Upper lobe of left lung (tissue), 6 donors: ENCODE data around the gene WDR59. TPM values are rescaled to one million over a fixed set of nuclear protein-coding genes. Genes with fewer than 3 reads are reported as not detected.

ENCODE experiments used
- ATAC-seq, 2 donors: fragments of 200-7000 bp; cut with Tn5 transposase; one replicate each; pipeline ENCODE4 v1.9.1; 2022; ENCODE audit warnings: mild to moderate bottlenecking in 2 of 2, moderate library complexity in 2 of 2; ENCODE audit not compliant: low FRiP score in 2 of 2
- DNase-seq, 2 donors: peaks; one replicate each; pipeline ENCODE4 v3.0.0-alpha.2; 2019 to 2020
- H3K27ac ChIP-seq, 4 donors: fragments of 200-600 bp; sonication (generic); one replicate each; pipeline ENCODE4 v1.5.1; 2016 to 2019
- H3K27me3 ChIP-seq, 4 donors: fragments of 200-600 bp; sonication (generic); one replicate each; pipeline ENCODE4 v1.5.1; 2017 to 2019
- H3K36me3 ChIP-seq, 4 donors: fragments of 200-600 bp; sonication (generic); one replicate each; pipeline ENCODE4 v1.5.1; 2016 to 2019
- H3K4me1 ChIP-seq, 4 donors: fragments of 200-600 bp; sonication (generic); one replicate each; pipeline ENCODE4 v1.5.1; 2018 to 2019
- H3K4me3 ChIP-seq, 4 donors: fragments of 200-600 bp; sonication (generic); one replicate each; pipeline ENCODE4 v1.5.1; 2017 to 2019; ENCODE audit warnings: mild to moderate bottlenecking in 2 of 4, moderate library complexity in 1 of 4
- H3K9me3 ChIP-seq, 4 donors: fragments of 200-600 bp; sonication (generic); one replicate each; pipeline ENCODE4 v1.5.1; 2018 to 2019
- CTCF ChIP-seq, 6 experiments: fragments of 450-650 bp in 4 of 6; fragments of 200-600 bp in 2 of 6; sonication (generic) in 2 of 6; IDR thresholded peaks; one replicate each; pipeline ENCODE4 v1.5.1; 2016 to 2019; ENCODE audit warnings: antibody characterized with exemption in 6 of 6
- EP300 ChIP-seq, 4 donors: sonication (generic); formaldehyde crosslinking; IDR thresholded peaks; one replicate each; pipeline ENCODE4 v1.5.1; 2017; ENCODE audit warnings: antibody characterized with exemption in 4 of 4, control low read depth in 2 of 4
- POLR2A ChIP-seq, 4 donors: fragments of 450-650 bp; IDR thresholded peaks; one replicate each; pipeline ENCODE4 v1.5.1; 2016 to 2017; ENCODE audit warnings: antibody characterized with exemption in 4 of 4, mild to moderate bottlenecking in 2 of 4
- POLR2AphosphoS5 ChIP-seq, 2 donors: sonication (generic); formaldehyde crosslinking; IDR thresholded peaks; one replicate each; pipeline ENCODE4 v1.5.1; 2017; ENCODE audit warnings: antibody characterized with exemption in 2 of 2
- WGBS, 2 donors: methylation state at CpG; one replicate each; pipeline ENCODE4 v1.1.5; 2017 to 2018; 5-methylcytosine and 5-hydroxymethylcytosine counted together
- total RNA-seq, 6 donors: library from RNA; depleted of rRNA in 4 of 6; stranded (reverse); fragments of >200 nt in 4 of 6; gene quantifications; one replicate each; pipeline versions ENCODE4 v1.1.0 to v1.2.1, GENCODE V29; 2016 to 2021
- donor health status: DM: no; HTN: no; CAD: no; lungs with moderate emphysema.
- donor health status: DM: no; HTN: yes; CAD: no; lungs with severe emphysema.

WDR59 gene
- total RNA-seq, 6 donors from 2014 or later = 16.0 to 138 (median 37.5) TPM

GRCh38 chr16:74954763-74955162 is 30.2 kb downstream of the WDR59 start:
- DNase-seq = no peak
- WGBS, 2 donors = 90 to 92% methylated on average over 4 of the region's 4 CpGs
- H3K36me3 ChIP-seq = peaks cover 0 to 69% (median 29%) of the 10 kb centered on the region in 4 donors

DNA sequence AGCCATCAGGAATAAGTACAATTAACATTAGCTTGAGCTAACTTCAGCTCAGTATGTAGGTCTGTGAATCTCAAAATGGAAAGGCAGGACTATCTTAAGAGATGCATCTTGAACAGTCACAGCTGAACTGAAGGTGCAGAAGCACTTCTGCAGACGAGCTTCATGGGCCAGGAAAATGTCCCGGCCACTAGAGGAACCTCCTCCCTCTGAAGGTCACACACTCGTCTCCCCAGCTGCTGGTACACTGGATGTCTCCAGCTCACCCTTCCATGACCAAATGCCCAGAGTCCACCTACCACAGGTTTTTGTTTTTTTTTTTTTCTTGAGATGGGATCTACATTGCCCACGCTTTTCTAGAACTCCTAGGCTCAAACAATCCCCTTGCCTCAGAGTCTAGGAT is 33.2 kb downstream of the WDR59 start:
- ATAC-seq (no peak), DNase-seq (no peak)
- H3K27me3 ChIP-seq = no peaks in the 10 kb centered on the region
- H3K27ac ChIP-seq = no peak overlapping the region
- peaks cover 4 to 83% (median 39%) of the 10 kb centered on the region in 4 donors for H3K36me3 ChIP-seq
- H3K9me3 ChIP-seq = no peaks in the 10 kb centered on the region
- no peaks in the 10 kb centered on the region for H3K4me1 ChIP-seq
- WGBS, 2 donors = 81 to 82% methylated on average over 4 of the region's 4 CpGs
- TF ChIP-seq POLR2AphosphoS5 (IDR thresholded peaks at IDR 0.05) (no peak), POLR2A (IDR thresholded peaks at IDR 0.05) (no peak), EP300 (IDR thresholded peaks at IDR 0.05) (no peak), CTCF (IDR thresholded peaks at IDR 0.05) (no peak)
- H3K4me3 ChIP-seq = no peak overlapping the region

More at GRCh38 chr16:74954763-74955162, 30.2 kb downstream of the WDR59 start:
- H3K27ac ChIP-seq = no peak overlapping the region
- no peaks in the 10 kb centered on the region for H3K27me3 ChIP-seq
- no peaks in the 10 kb centered on the region for H3K9me3 ChIP-seq
- H3K4me3 ChIP-seq = no peak overlapping the region
- TF ChIP-seq POLR2AphosphoS5 (IDR thresholded peaks at IDR 0.05) (no peak), POLR2A (IDR thresholded peaks at IDR 0.05) (no peak), CTCF (IDR thresholded peaks at IDR 0.05) (no peak), EP300 (IDR thresholded peaks at IDR 0.05) (no peak)
- no peaks in the 10 kb centered on the region for H3K4me1 ChIP-seq
- no peak for ATAC-seq

DNA sequence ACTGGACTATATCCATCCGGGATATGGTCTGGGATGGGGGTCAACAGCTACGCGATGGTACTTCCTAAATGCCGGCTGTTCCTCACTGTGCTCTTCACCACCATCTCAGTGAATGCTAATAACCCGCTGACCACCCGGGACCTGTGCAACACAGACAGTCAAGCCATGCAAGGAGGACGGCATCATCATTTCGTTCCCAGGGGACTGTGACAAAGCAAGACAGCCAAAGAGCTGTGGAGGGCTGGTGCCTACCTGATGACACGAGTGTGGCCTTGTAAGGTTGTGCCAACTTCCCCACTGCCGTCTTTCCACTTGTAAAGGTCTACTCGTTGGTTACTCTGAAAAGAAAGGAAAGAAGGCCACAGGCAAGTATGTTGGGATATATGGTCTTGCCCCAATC is 33.7 kb downstream of the WDR59 start:
- no peaks in the 10 kb centered on the region for H3K4me1 ChIP-seq
- no peak overlapping the region for H3K4me3 ChIP-seq
- no peaks in the 10 kb centered on the region for H3K9me3 ChIP-seq
- ATAC-seq (no peak), DNase-seq (no peak)
- TF ChIP-seq POLR2AphosphoS5 (IDR thresholded peaks at IDR 0.05) (no peak), CTCF (IDR thresholded peaks at IDR 0.05) (no peak), EP300 (IDR thresholded peaks at IDR 0.05) (no peak), POLR2A (IDR thresholded peaks at IDR 0.05) (no peak)
- peaks cover 5 to 84% (median 37%) of the 10 kb centered on the region in 4 donors for H3K36me3 ChIP-seq
- 96% methylated on average over 11 of the region's 11 CpGs for WGBS, 2 donors
- no peaks in the 10 kb centered on the region for H3K27me3 ChIP-seq
- no peak overlapping the region for H3K27ac ChIP-seq

DNA sequence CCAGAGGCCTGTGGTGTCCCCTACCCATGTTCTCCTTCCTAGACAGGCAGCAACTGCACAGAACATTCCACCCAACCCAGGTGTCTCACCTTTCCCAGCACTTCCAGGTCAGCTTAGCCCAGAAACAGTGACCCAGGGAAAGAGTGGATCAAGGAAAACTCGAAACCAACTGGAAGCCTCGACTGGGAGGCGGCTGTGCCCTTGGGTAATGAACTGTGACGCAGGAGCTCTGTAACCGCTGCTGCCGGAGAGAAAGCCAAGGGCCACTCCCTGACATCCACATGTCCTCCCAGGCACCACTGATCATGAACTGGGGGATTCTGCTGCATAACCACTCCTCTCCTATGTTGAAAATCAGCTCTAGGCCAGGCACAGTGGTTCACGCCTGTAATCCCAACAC is 34.4 kb downstream of the WDR59 start:
- Histone ChIP-seq H3K27me3 (no peaks in the 10 kb centered on the region), H3K4me3 (no peak overlapping the region), H3K27ac (no peak overlapping the region), H3K9me3 (no peaks in the 10 kb centered on the region), H3K36me3 (peaks cover 8 to 85% (median 34%) of the 10 kb centered on the region in 4 donors), H3K4me1 (no peaks in the 10 kb centered on the region)
- WGBS, 2 donors = 96 to 99% methylated on average over 7 of the region's 7 CpGs
- TF ChIP-seq POLR2A (IDR thresholded peaks at IDR 0.05) = no peak
- no peak for TF ChIP-seq CTCF (IDR thresholded peaks at IDR 0.05)
- TF ChIP-seq EP300 (IDR thresholded peaks at IDR 0.05) = no peak
- TF ChIP-seq POLR2AphosphoS5 (IDR thresholded peaks at IDR 0.05) = no peak
- ATAC-seq (no peak), DNase-seq (no peak)

DNA sequence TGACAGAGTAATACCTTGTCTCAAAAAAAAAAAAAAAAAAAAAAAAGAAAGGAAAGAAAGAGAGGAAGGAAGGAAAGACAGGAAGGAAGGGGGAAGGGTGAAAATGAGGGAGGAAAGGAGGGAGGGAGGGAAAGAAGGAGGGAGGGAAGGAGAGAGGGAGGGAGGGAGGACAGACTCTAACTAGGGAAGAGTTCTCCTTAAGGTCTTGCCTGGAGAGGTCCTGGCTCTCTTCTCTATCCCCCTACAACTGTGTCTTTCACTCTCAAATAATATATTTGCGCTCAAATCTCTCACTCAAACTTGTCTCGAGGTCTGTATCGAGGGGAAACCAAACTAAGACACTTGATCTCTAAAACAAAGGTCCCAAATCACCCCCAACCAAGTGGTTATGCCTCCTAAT is 35.6 kb downstream of the WDR59 start:
- no peak overlapping the region for H3K4me3 ChIP-seq
- H3K27ac ChIP-seq = no peak overlapping the region
- no peaks in the 10 kb centered on the region for H3K4me1 ChIP-seq
- ATAC-seq (no peak), DNase-seq (no peak)
- peaks cover 8 to 82% (median 29%) of the 10 kb centered on the region in 4 donors for H3K36me3 ChIP-seq
- no peak for TF ChIP-seq POLR2AphosphoS5 (IDR thresholded peaks at IDR 0.05)
- TF ChIP-seq POLR2A (IDR thresholded peaks at IDR 0.05) = no peak
- no peak for TF ChIP-seq EP300 (IDR thresholded peaks at IDR 0.05)
- TF ChIP-seq CTCF (IDR thresholded peaks at IDR 0.05) = no peak
- H3K27me3 ChIP-seq = no peaks in the 10 kb centered on the region
- H3K9me3 ChIP-seq = no peaks in the 10 kb centered on the region
- WGBS, 2 donors = 96% methylated on average over 3 of the region's 3 CpGs
